Activated CD8-positive, alpha-beta memory T cell treated with anti-CD3 and anti-CD28 coated beads, Interleukin-2, amount 10 ng/mL, durations not matched to agents 7 days and 5 days (primary cell): Measurements from ENCODE around the gene SLC15A3. TPM values are rescaled to one million over a fixed set of nuclear protein-coding genes. Genes with fewer than 3 reads are reported as not detected.

Experiments
- ATAC-seq: fragments of 150-1000 bp; cut with Tn5 transposase; one replicate; pipeline ENCODE4 v1.10.0; 2021; ENCODE audit warnings: moderate library complexity
- CTCF ChIA-PET: fragments of 350-600 bp; sonication (Branson Sonifier 250); formaldehyde crosslinking; loops from one replicate; lab custom pipeline; 2021; ENCODE audit warnings: antibody characterized with exemption; lab: Charles Lee
- DNase-seq: peaks from one replicate; pipeline ENCODE4 v3.0.0-alpha.2; 2020
- H3K27ac Mint-ChIP-seq: one replicate; pipeline ENCODE4 v1.8.0; 2021; ENCODE audit warnings: mild to moderate bottlenecking, mixed read lengths
- H3K27me3 Mint-ChIP-seq: one replicate; pipeline ENCODE4 v1.8.0; 2021; ENCODE audit warnings: mixed read lengths
- H3K36me3 Mint-ChIP-seq: one replicate; pipeline ENCODE4 v1.8.0; 2021; ENCODE audit warnings: mild to moderate bottlenecking, mixed read lengths
- H3K4me1 Mint-ChIP-seq: one replicate; pipeline ENCODE4 v1.8.0; 2021; ENCODE audit warnings: mixed read lengths
- H3K4me3 Mint-ChIP-seq: one replicate; pipeline ENCODE4 v1.8.0; 2021; ENCODE audit warnings: mild to moderate bottlenecking, moderate library complexity, mixed read lengths
- H3K9me3 Mint-ChIP-seq: one replicate; pipeline ENCODE4 v1.8.0; 2022; ENCODE audit warnings: low read depth, mixed read lengths
- total RNA-seq, 2 experiments: library from RNA; stranded (reverse); gene quantifications; one replicate each; pipeline ENCODE4 v1.2.3, GENCODE V29; 2021

Gene SLC15A3
- total RNA-seq, 2 experiments from 2014 or later = 0.30 to 0.96 TPM

- CTCF ChIA-PET = interaction anchor here (1.0 to 1.4 kb wide), 5 partner anchors 12 to 115 kb away, joined by 3 to 4 read pairs (median 4); no protein-coding TSS in a partner anchor
- peaks cover 26% of the 10 kb centered on the region for H3K36me3 Mint-ChIP-seq
- peak; percentile 73 for DNase-seq
Measured at GRCh38 chr11:60972182-60973030, 20.4 kb upstream of the SLC15A3 start.

DNA sequence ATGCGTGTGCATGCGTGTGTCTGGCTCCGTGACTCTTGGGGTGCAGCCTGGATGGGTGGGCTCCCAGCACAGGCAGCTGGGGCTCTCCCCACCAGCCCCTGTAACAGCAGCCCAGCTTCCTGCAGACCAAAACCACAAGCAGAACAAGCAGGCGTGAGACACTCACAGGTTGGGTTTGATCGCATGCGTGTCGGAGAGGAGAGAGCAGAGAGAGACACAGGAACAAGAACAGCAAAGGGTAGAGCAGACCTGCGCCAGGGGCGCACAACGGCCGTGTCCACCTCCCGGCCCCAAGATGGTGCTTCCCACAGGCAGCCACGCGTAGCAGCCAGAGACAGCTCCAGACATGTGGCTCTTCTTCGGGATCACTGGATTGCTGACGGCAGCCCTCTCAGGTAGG, 19.5 kb upstream of the SLC15A3 start, which contains the start of gene CD6:
TSS of gene CD6 (plus strand) at position 161 of the 400 bp plus-strand sequence. CDS start at position 347, 186 bp downstream.
- peak; percentile 65 for ATAC-seq
- CTCF ChIA-PET = interaction anchor here (0.5 to 2.3 kb wide), 18 partner anchors 9 to 420 kb away, joined by 3 to 9 read pairs (median 3); partner anchors contain the start of gene TMEM216
- Mint-ChIP-seq H3K27ac (peak within 1 kb of the TSS; percentile 93), H3K27me3 (peaks cover 4% of the 10 kb centered on the region), H3K36me3 (peaks cover 22% of the 10 kb centered on the region), H3K9me3 (peaks cover 9% of the 10 kb centered on the region), H3K4me3 (peak within 1 kb of the TSS; percentile 80), H3K4me1 (peaks cover 37% of the 10 kb centered on the region)
- peak; percentile 87 for DNase-seq

More at GRCh38 chr11:60972182-60973030, 20.4 kb upstream of the SLC15A3 start:
- Mint-ChIP-seq H3K9me3 (peaks cover 9% of the 10 kb centered on the region), H3K27ac (peak overlapping the region; percentile 93), H3K4me1 (peaks cover 45% of the 10 kb centered on the region), H3K4me3 (peak overlapping the region; percentile 80), H3K27me3 (peaks cover 4% of the 10 kb centered on the region)
- peak; percentile 41 for ATAC-seq

DNA sequence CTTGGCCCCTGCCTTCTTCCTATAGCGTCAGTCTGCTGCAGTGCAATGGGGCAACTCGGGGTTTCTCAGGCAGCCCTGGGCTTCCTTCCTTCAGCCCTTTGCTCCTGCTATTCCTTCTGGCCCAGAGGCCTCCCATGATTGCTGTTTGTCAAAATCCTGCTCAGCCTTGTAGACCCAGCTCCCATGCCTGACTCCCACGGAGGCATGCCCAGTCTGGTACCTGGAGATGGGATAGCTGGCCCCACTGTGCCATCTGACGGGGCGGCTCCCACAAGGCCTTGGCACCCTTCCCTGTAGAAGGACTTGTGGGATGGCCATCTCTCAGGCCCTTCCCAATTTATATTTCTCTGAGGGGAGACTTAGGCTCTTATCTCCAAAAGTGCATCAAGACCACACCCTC, 18.9 kb upstream of the SLC15A3 start:
- Mint-ChIP-seq H3K9me3 (peaks cover 9% of the 10 kb centered on the region), H3K4me1 (peaks cover 32% of the 10 kb centered on the region), H3K27ac (peak overlapping the region; percentile 93), H3K4me3 (peak overlapping the region; percentile 80), H3K36me3 (peaks cover 16% of the 10 kb centered on the region), H3K27me3 (peaks cover 4% of the 10 kb centered on the region)
- no peak for ATAC-seq
- CTCF ChIA-PET = interaction anchor here (0.7 to 2.3 kb wide), 25 partner anchors 8 to 421 kb away, joined by 3 to 9 read pairs (median 3); partner anchors contain the start of genes TMEM216, VPS37C and VWCE
- DNase-seq = no peak

GRCh38 chr11:60970369-60970774, 18.4 kb upstream of the SLC15A3 start:
- DNase-seq (peak; percentile 88), ATAC-seq (peak; percentile 59)
- H3K36me3 Mint-ChIP-seq = peaks cover 16% of the 10 kb centered on the region
- peaks cover 4% of the 10 kb centered on the region for H3K27me3 Mint-ChIP-seq
- H3K4me3 Mint-ChIP-seq = peak overlapping the region; percentile 80
- CTCF ChIA-PET = interaction anchor here (0.5 to 2.3 kb wide), 24 partner anchors 10 to 422 kb away, joined by 3 to 9 read pairs (median 3); partner anchors contain the start of genes CD5, TMEM216, VPS37C and VWCE
- peak overlapping the region; percentile 28 for H3K27ac Mint-ChIP-seq
- H3K9me3 Mint-ChIP-seq = peaks cover 9% of the 10 kb centered on the region
- peaks cover 29% of the 10 kb centered on the region for H3K4me1 Mint-ChIP-seq

GRCh38 chr11:60968223-60968622, 16.2 kb upstream of the SLC15A3 start:
- no peak overlapping the region for H3K27ac Mint-ChIP-seq
- H3K4me1 Mint-ChIP-seq = peaks cover 20% of the 10 kb centered on the region
- CTCF ChIA-PET = interaction anchor here (0.7 to 1.1 kb wide), 4 partner anchors 14 to 158 kb away, joined by 3 read pairs; no protein-coding TSS in a partner anchor
- no peak overlapping the region for H3K4me3 Mint-ChIP-seq
- H3K36me3 Mint-ChIP-seq = peaks cover 7% of the 10 kb centered on the region
- peaks cover 4% of the 10 kb centered on the region for H3K27me3 Mint-ChIP-seq
- ATAC-seq = no peak
- H3K9me3 Mint-ChIP-seq = peaks cover 9% of the 10 kb centered on the region
- DNase-seq = no peak

GRCh38 chr11:60966890-60967289, 14.9 kb upstream of the SLC15A3 start:
- H3K27ac Mint-ChIP-seq = no peak overlapping the region
- no peak overlapping the region for H3K4me3 Mint-ChIP-seq
- H3K4me1 Mint-ChIP-seq = peaks cover 20% of the 10 kb centered on the region
- ATAC-seq (no peak), DNase-seq (no peak)
- peaks cover 9% of the 10 kb centered on the region for H3K27me3 Mint-ChIP-seq
- CTCF ChIA-PET = interaction anchor here (0.6 to 0.9 kb wide), 2 partner anchors 660 to 1658 kb away, joined by 3 read pairs; no protein-coding TSS in a partner anchor
- peaks cover 9% of the 10 kb centered on the region for H3K9me3 Mint-ChIP-seq
- no peaks in the 10 kb centered on the region for H3K36me3 Mint-ChIP-seq

DNA sequence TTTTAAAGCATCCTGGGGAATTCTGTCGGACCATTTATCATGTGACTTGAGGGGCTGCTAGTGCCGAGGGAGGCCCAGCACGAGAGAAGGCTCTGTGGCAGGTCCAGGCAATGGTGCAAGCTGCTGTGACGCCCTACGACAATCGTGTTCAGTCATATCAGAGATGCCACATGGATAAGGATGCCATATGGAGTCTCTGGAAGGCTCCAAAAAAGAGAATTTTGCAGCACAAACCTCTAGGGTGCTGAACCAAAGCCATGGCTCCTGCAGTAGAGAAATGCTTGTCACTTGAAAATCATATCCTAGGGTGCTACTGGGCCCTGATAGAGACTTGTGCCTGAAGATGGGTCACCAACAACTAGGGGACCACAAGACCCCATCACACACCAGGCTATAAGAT, 12.8 kb upstream of the SLC15A3 start:
- no peak for DNase-seq
- peaks cover 28% of the 10 kb centered on the region for H3K27me3 Mint-ChIP-seq
- no peak for ATAC-seq
- H3K4me3 Mint-ChIP-seq = no peak overlapping the region
- H3K9me3 Mint-ChIP-seq = peaks cover 9% of the 10 kb centered on the region
- peaks cover 3% of the 10 kb centered on the region for H3K4me1 Mint-ChIP-seq
- H3K27ac Mint-ChIP-seq = no peak overlapping the region
- H3K36me3 Mint-ChIP-seq = no peaks in the 10 kb centered on the region
- CTCF ChIA-PET = interaction anchor here (1.0 to 1.2 kb wide), 2 partner anchors 49 to 222 kb away, joined by 3 to 4 read pairs; no protein-coding TSS in a partner anchor

DNA sequence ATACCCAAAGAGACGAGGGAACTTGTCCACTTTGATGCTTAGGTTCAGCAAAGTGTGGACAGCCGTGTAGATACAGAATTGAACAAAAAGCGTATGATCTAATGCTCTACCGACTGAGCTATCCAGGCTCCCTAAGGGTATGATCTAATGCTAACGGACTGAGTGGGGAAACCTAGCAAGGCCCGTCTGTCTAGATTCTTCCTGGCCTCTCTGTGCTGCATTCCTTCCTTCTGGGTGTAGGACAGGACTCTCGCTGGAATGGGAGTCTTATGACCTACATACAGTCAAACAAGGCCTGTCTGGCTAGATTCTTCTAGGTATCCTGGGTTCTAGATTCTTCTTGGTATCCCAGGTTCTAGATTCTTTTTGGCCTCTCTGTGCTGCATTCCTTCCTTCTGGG, 8.4 kb upstream of the SLC15A3 start:
- CTCF ChIA-PET = interaction anchor here (1.5 to 1.7 kb wide), 3 partner anchors 9 to 11 kb away, joined by 3 read pairs; partner anchors contain the start of gene CD6
- ATAC-seq (no peak), DNase-seq (no peak)
- Mint-ChIP-seq H3K9me3 (no peaks in the 10 kb centered on the region), H3K27me3 (peaks cover 48% of the 10 kb centered on the region), H3K27ac (no peak overlapping the region), H3K4me1 (no peaks in the 10 kb centered on the region), H3K36me3 (no peaks in the 10 kb centered on the region), H3K4me3 (no peak overlapping the region)

- Mint-ChIP-seq H3K27me3 (peaks cover 49% of the 10 kb centered on the region), H3K4me1 (no peaks in the 10 kb centered on the region), H3K4me3 (no peak overlapping the region), H3K9me3 (no peaks in the 10 kb centered on the region), H3K27ac (no peak overlapping the region), H3K36me3 (no peaks in the 10 kb centered on the region)
- ATAC-seq = no peak
- DNase-seq = no peak
- CTCF ChIA-PET = no interaction called here
Measured at GRCh38 chr11:60959431-60959830, 7.5 kb upstream of the SLC15A3 start.

GRCh38 chr11:60957188-60957587, 5.2 kb upstream of the SLC15A3 start:
- DNase-seq (no peak), ATAC-seq (no peak)
- no peak overlapping the region for H3K27ac Mint-ChIP-seq
- H3K4me1 Mint-ChIP-seq = peaks cover 8% of the 10 kb centered on the region
- no peak overlapping the region for H3K4me3 Mint-ChIP-seq
- peaks cover 62% of the 10 kb centered on the region for H3K27me3 Mint-ChIP-seq
- CTCF ChIA-PET = no interaction called here
- no peaks in the 10 kb centered on the region for H3K9me3 Mint-ChIP-seq
- no peaks in the 10 kb centered on the region for H3K36me3 Mint-ChIP-seq

DNA sequence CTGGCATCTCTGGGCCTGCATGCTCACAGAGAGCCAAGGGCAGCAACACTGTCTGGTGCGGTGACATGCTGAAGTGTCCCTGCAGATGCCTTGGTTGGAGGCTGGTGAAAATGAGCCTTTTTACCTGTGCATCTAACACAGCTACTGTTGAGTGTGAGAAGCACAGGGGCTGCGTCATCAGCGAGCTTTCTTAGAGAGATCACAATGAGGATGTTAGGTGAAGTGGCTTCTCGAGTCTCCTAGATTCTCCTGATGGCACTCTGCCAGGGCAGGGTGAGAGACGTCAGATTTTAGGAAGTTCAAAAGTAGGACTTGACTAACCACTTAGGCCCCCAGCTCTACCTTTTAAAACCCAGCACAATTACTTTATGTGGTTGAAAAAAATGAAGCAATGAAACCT, 3.6 kb upstream of the SLC15A3 start:
- Mint-ChIP-seq H3K4me3 (no peak overlapping the region), H3K27ac (no peak overlapping the region), H3K4me1 (peaks cover 15% of the 10 kb centered on the region), H3K27me3 (peaks cover 62% of the 10 kb centered on the region), H3K9me3 (no peaks in the 10 kb centered on the region), H3K36me3 (no peaks in the 10 kb centered on the region)
- ATAC-seq = no peak
- no peak for DNase-seq
- CTCF ChIA-PET = no interaction called here

DNA sequence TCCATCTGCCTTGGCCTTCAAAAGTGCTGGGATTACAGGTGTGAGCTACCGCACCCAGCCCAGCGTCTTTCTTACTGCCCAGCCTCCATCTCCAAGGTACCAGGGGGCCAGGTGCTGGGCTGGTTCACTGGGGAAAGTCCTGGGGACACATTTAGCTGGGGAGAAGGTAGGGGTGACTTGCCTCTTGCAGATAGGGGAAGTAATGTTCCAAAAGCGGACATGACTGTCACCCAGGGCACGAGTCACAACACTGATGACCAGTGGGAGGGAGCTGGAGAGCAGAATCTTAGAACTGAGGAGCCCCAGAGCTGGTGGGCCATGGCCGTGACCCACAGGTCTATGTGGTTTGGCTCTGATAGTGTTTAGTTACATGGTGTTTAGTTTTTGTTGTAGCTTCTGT, 2.4 kb upstream of the SLC15A3 start:
- no peaks in the 10 kb centered on the region for H3K36me3 Mint-ChIP-seq
- H3K27ac Mint-ChIP-seq = no peak overlapping the region
- no peaks in the 10 kb centered on the region for H3K9me3 Mint-ChIP-seq
- peaks cover 60% of the 10 kb centered on the region for H3K27me3 Mint-ChIP-seq
- ATAC-seq (no peak), DNase-seq (no peak)
- no peak overlapping the region for H3K4me3 Mint-ChIP-seq
- CTCF ChIA-PET = interaction anchor here (1.8 kb wide), 1 partner anchor 175 kb away, joined by 5 read pairs; no protein-coding TSS in a partner anchor
- H3K4me1 Mint-ChIP-seq = peaks cover 15% of the 10 kb centered on the region

DNA sequence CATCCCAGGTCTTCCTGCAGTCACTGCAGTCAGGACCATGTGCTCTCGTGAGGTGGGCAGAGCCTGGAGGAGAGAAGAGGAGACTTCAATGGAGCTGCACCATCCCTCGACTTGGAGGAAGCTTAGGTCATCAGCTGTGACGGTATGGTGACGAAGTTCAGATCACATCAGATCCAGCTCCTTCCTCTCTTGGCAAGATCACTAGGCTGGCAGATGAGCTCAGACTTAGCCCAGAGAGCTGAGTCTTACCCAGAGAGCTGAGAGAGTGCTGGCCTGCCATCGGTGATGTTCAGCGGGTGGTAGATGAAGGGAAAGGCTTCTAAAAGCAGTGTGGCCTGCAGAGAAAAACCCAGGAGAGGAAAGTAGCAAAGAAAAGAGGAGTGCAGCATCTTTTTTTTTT, 1.8 kb upstream of the SLC15A3 start:
- CTCF ChIA-PET = interaction anchor here (1.8 kb wide), 1 partner anchor 176 kb away, joined by 5 read pairs; no protein-coding TSS in a partner anchor
- no peak for DNase-seq
- ATAC-seq = no peak
- Mint-ChIP-seq H3K27ac (no peak overlapping the region), H3K4me1 (peaks cover 15% of the 10 kb centered on the region), H3K27me3 (peaks cover 63% of the 10 kb centered on the region), H3K36me3 (no peaks in the 10 kb centered on the region), H3K4me3 (no peak overlapping the region), H3K9me3 (no peaks in the 10 kb centered on the region)
